HG03103 (cell line): ENCODE data around the gene TNP2.
A peak's percentile ranks its signal among the peaks of the same experiment; 100 is the strongest.

Experiments used
- ATAC-seq: cut with Tn5 transposase; IDR thresholded peaks from one replicate; pipeline ENCODE4 v1.9.1; 2021; ENCODE audit warnings: low read depth; ENCODE audit not compliant: unreplicated experiment

The TNP2 gene

GRCh38 chr16:11268921-11269375 is at the start of gene TNP2:
TSS of gene TNP2 (minus strand) at chr16:11269325. CDS start at chr16:11269262, 63 bp downstream.
- no peak for ATAC-seq

GRCh38 chr16:11318817-11319216 is 49.7 kb upstream of the TNP2 start:
- ATAC-seq: no peak

GRCh38 chr16:11316331-11317015 is 47.3 kb upstream of the TNP2 start:
- ATAC-seq: no peak

DNA sequence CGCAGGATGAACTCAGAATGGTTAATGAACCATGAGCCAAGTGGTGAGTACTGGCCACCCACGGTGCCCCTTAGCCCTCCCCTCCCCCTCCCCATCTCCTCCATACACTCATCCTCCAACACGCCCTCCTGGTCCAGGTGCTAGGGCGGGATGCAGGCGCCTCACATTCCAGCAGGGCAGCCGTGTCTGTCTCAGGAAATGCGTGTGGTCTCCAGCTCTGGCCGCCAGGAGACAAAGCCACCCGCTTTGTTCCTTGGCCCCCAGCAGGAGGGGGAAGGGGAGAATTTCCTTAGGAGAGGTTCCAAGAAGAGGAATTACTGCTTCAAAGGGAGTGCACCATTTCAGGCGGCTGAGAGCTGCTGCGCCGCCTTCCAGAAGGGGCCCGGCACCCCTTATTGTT is 46.4 kb upstream of the TNP2 start:
- ATAC-seq: no peak

- ATAC-seq: no peak
These were observed 45.3 kb upstream of the TNP2 start for GRCh38 chr16:11314309-11314894.

GRCh38 chr16:11313493-11314308 is 44.6 kb upstream of the TNP2 start:
- ATAC-seq: no peak

- ATAC-seq: no peak
These were observed 43.8 kb upstream of the TNP2 start for GRCh38 chr16:11312718-11313492.

DNA sequence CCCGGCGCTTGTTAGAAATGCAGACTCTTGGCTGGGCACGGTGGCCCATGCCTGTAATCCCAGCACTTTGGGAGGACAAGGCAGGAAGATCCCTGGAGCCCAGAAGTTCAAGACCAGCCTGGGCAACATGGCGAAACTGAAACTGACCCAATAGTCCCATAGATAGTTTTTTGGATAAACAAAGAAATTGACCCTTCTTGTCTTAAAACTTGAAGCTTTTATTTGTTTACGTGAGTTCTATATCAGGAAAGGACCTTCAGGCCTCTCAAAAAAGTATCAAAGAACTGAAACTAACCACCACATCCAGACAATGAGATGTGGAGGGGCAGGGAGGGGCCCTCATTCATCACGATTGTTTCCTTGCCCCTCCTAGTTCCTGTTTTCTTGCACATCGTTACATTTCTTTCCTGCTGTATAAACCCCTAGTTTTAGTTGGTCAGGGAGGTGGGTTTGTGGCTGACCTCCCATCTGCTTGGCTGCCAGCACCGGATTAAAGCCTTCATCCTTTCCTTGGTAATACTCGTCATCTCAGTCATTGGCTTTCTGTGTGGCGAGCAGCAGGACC is 42.0 kb upstream of the TNP2 start:
- ATAC-seq: peak; percentile 37

DNA sequence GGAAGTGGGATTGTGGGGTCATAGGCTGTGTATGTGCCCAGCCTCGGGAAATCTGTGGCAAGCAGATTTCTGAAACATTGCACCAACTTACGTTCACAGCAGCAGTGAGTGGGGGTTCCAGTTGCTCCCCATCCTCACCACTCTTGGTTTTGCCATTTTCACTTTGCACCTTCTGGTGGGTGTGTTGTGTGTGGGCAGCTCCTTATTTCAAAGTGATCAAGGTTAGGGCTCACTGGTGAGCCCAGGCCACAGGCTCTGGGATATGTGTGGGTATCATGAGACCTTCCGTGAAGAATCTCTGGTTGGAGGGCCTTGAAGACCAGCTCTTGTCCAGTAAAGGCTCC is 41.5 kb upstream of the TNP2 start:
- no peak for ATAC-seq

- no peak for ATAC-seq
These were observed 40.9 kb upstream of the TNP2 start for GRCh38 chr16:11309895-11310633.

GRCh38 chr16:11308493-11309283 is 39.6 kb upstream of the TNP2 start:
- no peak for ATAC-seq

- ATAC-seq: no peak
These were observed 38.7 kb upstream of the TNP2 start for GRCh38 chr16:11307639-11308492.

GRCh38 chr16:11306997-11307638 is 38.0 kb upstream of the TNP2 start:
- no peak for ATAC-seq

DNA sequence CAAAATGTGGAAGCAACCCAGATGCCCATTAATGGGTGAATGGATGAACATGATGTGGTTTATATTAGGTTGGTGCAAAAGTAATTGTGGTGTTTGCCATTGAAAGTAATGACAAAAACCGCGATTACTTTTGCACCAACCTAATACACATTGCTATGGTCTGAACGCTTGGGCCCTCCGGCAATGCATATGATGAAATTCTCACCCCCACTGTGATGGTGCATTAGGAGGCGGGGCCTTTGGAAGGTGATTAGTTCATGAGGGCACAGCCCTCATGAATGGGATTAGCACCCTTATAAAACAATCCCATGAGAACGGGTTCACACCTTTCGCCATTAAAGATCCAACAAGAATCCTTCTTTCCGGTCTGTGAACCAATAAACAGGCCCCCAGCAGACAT is 37.3 kb upstream of the TNP2 start:
- ATAC-seq: no peak

DNA sequence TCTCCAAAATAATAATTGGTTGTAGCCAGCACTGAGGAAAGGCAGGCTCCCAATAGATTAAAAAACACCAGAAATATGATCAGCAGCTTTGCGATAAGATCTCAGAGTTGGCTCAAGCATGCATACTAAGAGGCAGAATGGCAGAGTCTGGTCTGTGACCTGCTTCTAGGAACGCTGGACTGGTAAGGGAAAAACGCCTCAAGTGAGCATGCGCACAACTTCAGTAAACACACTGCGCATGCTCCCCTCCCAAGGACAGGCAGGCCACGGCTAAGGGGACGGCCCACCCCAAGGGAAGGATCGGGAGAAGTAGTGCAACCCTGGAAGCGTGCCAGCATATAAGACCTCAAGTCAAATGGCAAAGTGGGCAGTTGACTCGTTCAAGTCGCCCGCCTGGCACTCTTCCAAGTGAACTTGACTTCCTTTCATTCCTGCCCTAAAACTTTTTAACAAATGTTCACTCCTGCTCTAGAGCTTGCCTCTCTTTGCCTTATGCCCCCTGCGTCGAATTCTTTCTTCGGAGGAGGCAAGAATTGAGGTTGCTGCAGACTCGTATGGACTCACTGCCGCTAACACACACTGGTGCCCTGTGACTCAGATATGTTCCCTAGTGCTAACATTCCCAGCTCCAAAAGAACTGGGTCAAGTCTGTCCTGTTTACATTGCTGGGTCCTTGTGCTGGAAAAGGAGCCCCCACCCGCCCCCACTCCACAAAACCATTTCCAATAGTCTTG is 34.4 kb upstream of the TNP2 start:
- no peak for ATAC-seq

- ATAC-seq: no peak
These were observed 33.9 kb upstream of the TNP2 start for GRCh38 chr16:11302977-11303376.
